HG02973 (cell line): Measurements from ENCODE around the gene LPAR3.

ENCODE experiments used
- ATAC-seq: cut with Tn5 transposase; IDR thresholded peaks from one replicate; pipeline ENCODE4 v1.9.1; 2021; ENCODE audit warnings: moderate library complexity; ENCODE audit not compliant: unreplicated experiment

Gene LPAR3

GRCh38 chr1:84833194-84833593, 59.8 kb downstream of the LPAR3 start:
- no peak for ATAC-seq

- no peak for ATAC-seq
Observed at GRCh38 chr1:84830136-84830535, 62.9 kb downstream of the LPAR3 start.

DNA sequence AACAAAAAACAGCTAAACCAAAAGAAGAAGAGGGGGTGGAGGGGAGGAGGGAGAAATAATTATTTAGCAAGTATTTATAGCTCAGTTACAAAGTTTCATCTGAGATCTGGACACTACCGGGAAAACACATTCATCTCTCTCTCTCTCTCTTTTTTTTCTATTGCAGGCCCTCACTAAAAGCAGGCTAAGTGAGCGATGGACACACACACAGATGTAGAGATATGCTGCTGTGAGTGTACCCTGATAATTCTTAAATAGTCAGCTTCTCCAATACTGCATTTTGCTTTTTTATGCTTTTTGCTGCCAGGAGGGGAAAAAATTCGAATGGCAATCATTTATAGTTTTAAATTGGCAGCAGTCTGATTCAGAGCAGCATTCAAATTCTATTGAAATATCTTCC, 65.0 kb downstream of the LPAR3 start:
- no peak for ATAC-seq

GRCh38 chr1:84827555-84827954, 65.5 kb downstream of the LPAR3 start:
- ATAC-seq, result no peak

GRCh38 chr1:84825161-84825560, 67.8 kb downstream of the LPAR3 start:
- ATAC-seq, result no peak

DNA sequence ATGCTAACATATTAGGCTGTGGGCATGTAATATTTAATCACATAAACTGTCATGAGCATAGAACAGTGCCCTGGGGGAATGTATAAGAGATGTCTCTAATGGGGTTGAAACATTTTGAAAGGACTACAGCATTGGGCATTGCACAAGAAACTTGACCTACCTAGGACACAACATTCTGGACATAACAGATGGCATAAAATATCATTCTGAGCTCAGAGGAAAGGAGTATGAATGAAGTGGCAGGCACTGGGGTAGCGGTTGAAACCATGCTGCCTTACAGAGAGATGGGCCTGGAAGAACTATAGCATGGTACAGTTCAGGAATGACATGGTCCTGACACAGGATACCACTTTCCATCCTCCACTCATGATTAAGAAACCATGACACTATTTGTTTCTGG, 69.0 kb downstream of the LPAR3 start:
- no peak for ATAC-seq

DNA sequence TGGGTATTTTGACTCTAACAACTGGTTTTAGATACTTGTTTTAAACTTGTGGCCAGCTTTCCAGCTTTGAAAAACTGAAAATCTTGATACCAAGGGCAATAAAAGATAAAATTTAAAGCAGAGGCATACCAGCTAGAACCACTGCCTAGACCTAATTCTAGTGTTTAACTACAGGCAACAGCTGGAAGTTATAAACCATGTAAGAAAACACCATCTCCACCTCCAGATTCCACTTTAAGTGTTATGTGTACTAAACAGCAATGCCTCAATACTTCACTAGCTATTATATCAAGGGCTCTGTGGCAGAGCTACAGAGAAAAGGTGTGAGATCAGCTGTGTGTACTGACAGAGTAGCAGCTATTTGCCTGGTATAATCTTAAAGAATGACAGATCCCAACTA, 69.5 kb downstream of the LPAR3 start:
- ATAC-seq, result no peak

- ATAC-seq, result no peak
Observed at GRCh38 chr1:84810343-84810742, 82.7 kb downstream of the LPAR3 start.

GRCh38 chr1:84809023-84809422, 84.0 kb downstream of the LPAR3 start:
- ATAC-seq, result no peak

DNA sequence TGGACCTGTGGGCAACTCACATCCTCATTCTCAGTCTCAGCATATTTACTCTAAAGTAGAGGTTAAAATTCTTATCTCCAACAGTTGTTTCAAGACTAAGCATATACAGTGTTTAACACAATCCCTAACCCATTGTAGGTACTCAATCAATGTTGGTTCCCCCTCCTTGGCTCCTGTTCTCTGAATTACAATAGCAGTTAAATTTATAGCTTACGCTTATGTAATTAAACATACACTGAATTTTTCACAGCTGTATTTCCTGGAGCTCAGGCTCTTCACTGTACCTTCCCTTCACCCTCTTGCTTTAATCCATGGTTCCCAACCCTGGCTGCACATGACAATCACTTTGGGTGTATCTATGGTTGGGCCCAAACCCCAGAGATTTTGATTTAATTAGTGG, 89.4 kb downstream of the LPAR3 start:
- ATAC-seq, result no peak

- no peak for ATAC-seq
Observed at GRCh38 chr1:84802567-84803232, 90.3 kb downstream of the LPAR3 start.

- ATAC-seq, result no peak
Observed at GRCh38 chr1:84800090-84801073, 92.6 kb downstream of the LPAR3 start.

DNA sequence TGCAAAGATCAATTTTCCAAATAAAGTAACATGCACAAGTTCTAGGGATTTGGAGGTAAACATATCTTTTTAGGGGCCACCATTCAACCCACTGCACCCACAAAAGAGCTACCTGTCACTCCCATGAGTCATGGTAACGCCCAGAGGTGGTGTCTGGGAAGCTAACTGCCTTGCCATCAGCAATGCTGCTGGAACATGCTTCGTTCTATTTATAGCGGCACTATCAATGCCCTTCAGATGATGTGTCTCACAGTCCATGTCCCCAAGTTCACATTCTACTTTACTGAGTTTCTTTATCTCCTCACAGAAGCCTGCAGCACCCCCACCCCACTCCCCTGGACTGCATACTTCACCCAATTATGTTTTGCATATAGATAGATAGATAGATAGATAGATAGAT, 95.4 kb downstream of the LPAR3 start:
- no peak for ATAC-seq

DNA sequence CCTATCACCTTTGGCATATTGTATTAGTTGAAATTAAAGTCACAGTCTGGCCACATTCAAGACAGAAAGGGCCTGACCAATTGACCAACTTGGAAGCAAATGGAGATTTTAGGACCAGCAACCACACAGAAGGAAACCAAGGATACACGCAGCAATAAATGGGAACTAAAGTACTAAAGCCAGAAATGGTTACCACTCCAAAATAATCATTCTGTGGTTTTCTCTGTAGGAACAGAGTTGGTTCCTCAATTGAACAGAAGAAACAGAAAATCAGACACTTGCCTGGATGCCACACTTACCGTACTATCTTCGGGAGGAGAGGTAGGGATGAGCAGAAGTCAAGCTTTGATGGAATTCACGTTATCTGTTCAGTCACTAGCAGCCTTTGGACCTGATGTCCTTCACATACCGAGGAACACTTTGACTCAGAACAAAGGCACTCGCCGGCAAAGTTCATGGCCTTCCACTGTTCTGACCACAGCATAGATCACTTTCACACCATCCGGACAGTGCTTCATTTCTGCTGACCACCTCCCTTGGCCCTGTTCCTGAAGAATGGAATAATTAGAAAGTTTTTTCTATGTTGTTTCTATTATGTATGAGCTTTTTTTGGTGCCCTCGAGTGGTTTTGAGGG, 96.9 kb downstream of the LPAR3 start:
- ATAC-seq, result no peak

DNA sequence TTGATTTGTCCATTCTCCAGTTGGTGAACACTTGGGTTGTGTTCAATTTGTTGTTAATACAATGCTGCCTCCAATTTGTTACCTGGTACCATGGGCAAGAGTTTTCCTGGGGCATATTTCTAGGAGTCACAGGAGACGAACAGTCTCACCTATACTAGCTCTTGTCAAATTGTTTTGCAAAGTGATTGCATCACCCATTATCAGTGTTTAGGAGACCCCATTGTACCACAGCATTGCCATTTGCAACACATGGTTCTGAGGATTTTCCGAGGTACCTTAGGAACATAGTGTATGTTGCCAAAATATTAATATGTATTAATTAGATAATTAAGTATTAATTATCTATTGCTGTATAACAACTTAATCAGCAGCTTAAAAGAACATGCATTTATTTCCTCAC, 97.8 kb downstream of the LPAR3 start:
- ATAC-seq, result no peak

DNA sequence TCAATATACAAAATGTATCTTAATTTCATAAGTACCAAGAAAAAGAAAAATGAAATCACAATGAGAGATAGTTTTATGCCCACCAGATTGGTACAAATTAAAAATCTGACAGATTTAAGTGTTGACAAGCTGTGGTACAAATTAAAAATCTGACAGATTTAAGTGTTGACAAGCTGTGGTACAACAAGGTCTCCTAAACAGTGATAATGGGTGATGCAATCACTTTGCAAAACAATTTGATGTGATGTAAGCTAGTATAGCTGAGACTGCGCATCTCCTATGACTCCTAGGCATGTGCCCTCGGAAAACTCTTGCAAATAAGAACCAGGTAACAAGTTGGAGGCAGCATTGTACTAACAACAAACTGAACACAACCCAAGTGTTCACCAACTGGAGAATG, 100.6 kb downstream of the LPAR3 start:
- no peak for ATAC-seq

- no peak for ATAC-seq
Observed at GRCh38 chr1:84789014-84789413, 104.0 kb downstream of the LPAR3 start.

- no peak for ATAC-seq
Observed at GRCh38 chr1:84785271-84786036, 107.6 kb downstream of the LPAR3 start.

- ATAC-seq, result no peak
Observed at GRCh38 chr1:84782881-84783280, 110.1 kb downstream of the LPAR3 start.

- ATAC-seq, result peak; percentile 85
Observed at GRCh38 chr1:84781946-84782771, 110.8 kb downstream of the LPAR3 start.
